Liver (tissue), 9 donors: Measurements from ENCODE around the gene WWOX. TPM values are rescaled to one million over a fixed set of nuclear protein-coding genes. Genes with fewer than 3 reads are reported as not detected.

Experiments used
- DNase-seq: peaks from one replicate; pipeline ENCODE4 v3.0.0-alpha.2; 2017; ENCODE audit warnings: low spot score
- H3K27ac ChIP-seq, 2 donors: one replicate each; pipeline ENCODE4 v1.7.0; 2013; ENCODE audit warnings: inconsistent platforms in 2 of 2, low read length in 2 of 2, control low read depth in 1 of 2, low read depth in 1 of 2, mild to moderate bottlenecking in 1 of 2
- H3K27me3 ChIP-seq, 4 donors: one replicate each; pipeline versions ENCODE4 v1.6.1 to v1.7.0; 2013; ENCODE audit warnings: low read length in 3 of 4, inconsistent platforms in 1 of 4, mild to moderate bottlenecking in 1 of 4, moderate library complexity in 1 of 4; ENCODE audit not compliant: control insufficient read depth in 4 of 4, insufficient read depth in 4 of 4
- H3K36me3 ChIP-seq, 4 donors: one replicate each; pipeline versions ENCODE4 v1.6.1 to v1.7.0; 2013; ENCODE audit warnings: low read length in 3 of 4, mild to moderate bottlenecking in 3 of 4, low read depth in 1 of 4, moderate library complexity in 1 of 4; ENCODE audit not compliant: control insufficient read depth in 4 of 4, insufficient read depth in 3 of 4
- H3K4me1 ChIP-seq, 4 donors: one replicate each; pipeline versions ENCODE4 v1.6.1 to v1.7.0; 2013; ENCODE audit warnings: low read length in 3 of 4, mild to moderate bottlenecking in 3 of 4, moderate library complexity in 1 of 4; ENCODE audit not compliant: control insufficient read depth in 4 of 4, insufficient read depth in 4 of 4
- H3K4me3 ChIP-seq, 3 donors: one replicate each; pipeline versions ENCODE4 v1.6.1 to v1.7.0; 2013; ENCODE audit warnings: low read length in 3 of 3, control low read depth in 1 of 3, low read depth in 1 of 3, mild to moderate bottlenecking in 1 of 3
- H3K9ac ChIP-seq, 2 donors: one replicate each; pipeline ENCODE4 v1.7.0; 2013; ENCODE audit warnings: low read length in 2 of 2, mild to moderate bottlenecking in 2 of 2, moderate library complexity in 2 of 2, control low read depth in 1 of 2, low read depth in 1 of 2
- H3K9me3 ChIP-seq, 4 donors: one replicate each; pipeline versions ENCODE4 v1.6.1 to v1.7.0; 2013; ENCODE audit warnings: low read length in 3 of 4; ENCODE audit not compliant: control insufficient read depth in 4 of 4
- ATF3 ChIP-seq: IDR thresholded peaks from 2 replicates; pipeline ENCODE4 v1.6.1; 2016; ENCODE audit warnings: antibody characterized with exemption
- EGR1 ChIP-seq, 2 donors: IDR thresholded peaks; 2 replicates each; pipeline ENCODE4 v1.6.1; 2016 to 2018; ENCODE audit warnings: antibody characterized with exemption in 2 of 2, low read depth in 2 of 2
- FOXA1 ChIP-seq: IDR thresholded peaks from 2 replicates; pipeline ENCODE4 v1.6.1; 2016; ENCODE audit warnings: antibody characterized with exemption
- FOXA2 ChIP-seq: IDR thresholded peaks from 2 replicates; pipeline ENCODE4 v1.6.1; 2016; ENCODE audit warnings: antibody characterized with exemption
- GABPA ChIP-seq, 2 donors: IDR thresholded peaks in 1 of 2; conservative IDR thresholded peaks in 1 of 2; 2 replicates each; pipeline ENCODE4 v1.6.1; 2016; ENCODE audit warnings: antibody characterized with exemption in 2 of 2, mild to moderate bottlenecking in 1 of 2, moderate library complexity in 1 of 2
- HNF4A ChIP-seq, 2 donors: conservative IDR thresholded peaks; 2 replicates each; pipeline ENCODE4 v1.6.1; 2016; ENCODE audit warnings: antibody characterized with exemption in 2 of 2, mild to moderate bottlenecking in 2 of 2
- HNF4G ChIP-seq: IDR thresholded peaks from 2 replicates; pipeline ENCODE4 v1.6.1; 2016; ENCODE audit warnings: antibody characterized with exemption
- JUND ChIP-seq, 2 donors: IDR thresholded peaks; 2 replicates each; pipeline ENCODE4 v1.6.1; 2016; ENCODE audit warnings: antibody characterized with exemption in 2 of 2
- NR2F2 ChIP-seq: IDR thresholded peaks from 2 replicates; pipeline ENCODE4 v1.6.1; 2016; ENCODE audit warnings: antibody characterized with exemption
- RAD21 ChIP-seq, 2 donors: IDR thresholded peaks; 2 replicates each; pipeline ENCODE4 v1.6.1; 2016; ENCODE audit warnings: antibody characterized with exemption in 2 of 2, mild to moderate bottlenecking in 2 of 2
- RXRA ChIP-seq, 2 donors: IDR thresholded peaks; 2 replicates each; pipeline ENCODE4 v1.6.1; 2017 to 2018; ENCODE audit warnings: antibody characterized with exemption in 2 of 2, mild to moderate bottlenecking in 1 of 2
- SP1 ChIP-seq: IDR thresholded peaks from 2 replicates; pipeline ENCODE4 v1.6.1; 2018; ENCODE audit warnings: antibody characterized with exemption, mild to moderate bottlenecking
- YY1 ChIP-seq: IDR thresholded peaks from 2 replicates; pipeline ENCODE4 v1.6.1; 2016; ENCODE audit warnings: antibody characterized with exemption, mild to moderate bottlenecking
- ZBTB33 ChIP-seq: IDR thresholded peaks from 2 replicates; pipeline ENCODE4 v1.6.1; 2016; ENCODE audit warnings: antibody characterized with exemption
- WGBS: extraction: QIAGEN DNeasy Blood & Tissue Kit; methylation state at CpG from one replicate; pipeline ENCODE4 v1.1.7; 2013; 5-methylcytosine and 5-hydroxymethylcytosine counted together
- polyA plus RNA-seq, 2 donors: library from polyadenylated mRNA; stranded (reverse) in 1 of 2; unstranded in 1 of 2; fragments of 200-250 nt in 1 of 2; fragments of >200 nt in 1 of 2; fragmentation: Nextera tagmentation in 1 of 2; extraction: Ambion mirVana in 1 of 2; gene quantifications; one replicate each; pipeline versions ENCODE4 v1.2.1 to v1.2.3, GENCODE V29; 2013 to 2015
- total RNA-seq, 2 donors: library from RNA; depleted of rRNA; stranded (reverse); fragments of >200 nt; gene quantifications; one replicate each; pipeline ENCODE4 v1.2.3, GENCODE V29; 2014
- TF ChIP-seq, protein P1 (sequence below): IDR thresholded peaks from 2 replicates; pipeline ENCODE4 v1.6.1; 2016; ENCODE audit warnings: antibody characterized with exemption, mild to moderate bottlenecking
- TF ChIP-seq, protein P2 (sequence below): IDR thresholded peaks from 2 replicates; pipeline ENCODE4 v1.6.1; 2016; ENCODE audit warnings: antibody characterized with exemption
- donor health status: healthy.
- donor health status: healthy.
- donor health status: healthy.
- donor health status: healthy.
- donor health status: healthy.

The WWOX gene
- total and polyA plus RNA-seq, 4 donors: 9.8 to 46.0 (median 15.3) TPM

DNA sequence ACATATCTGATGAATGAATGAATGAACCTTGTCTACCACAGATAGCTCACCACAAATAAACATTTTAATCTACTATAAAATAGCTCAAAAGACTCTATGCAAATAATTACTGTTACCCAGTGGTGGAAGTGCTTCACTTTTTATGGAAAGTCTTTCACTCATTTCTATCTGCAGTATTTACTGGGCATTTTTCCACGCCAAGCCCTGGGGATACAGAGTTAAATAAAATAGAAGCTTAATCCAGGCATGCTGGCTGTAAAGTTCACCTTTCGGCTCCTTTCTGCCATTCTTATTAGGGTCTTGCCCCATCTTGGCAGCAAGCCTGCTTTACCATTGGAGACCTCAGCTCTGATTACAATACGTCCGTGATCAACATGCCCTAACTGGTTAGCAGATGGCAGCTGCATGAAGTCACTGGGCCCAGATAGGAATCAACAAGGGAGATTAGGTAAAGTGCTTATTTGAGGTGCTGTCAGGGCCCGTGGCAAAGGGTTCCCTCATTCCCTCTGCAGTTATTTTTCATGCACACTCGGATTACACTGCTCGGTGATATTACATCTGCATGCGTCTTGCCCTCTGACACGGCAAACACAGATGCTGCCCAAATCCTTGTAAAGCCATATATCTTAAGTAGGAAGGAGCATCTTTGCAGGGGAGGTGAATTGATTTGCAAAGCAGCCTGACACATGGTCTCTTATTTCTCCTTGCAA, 648.9 kb downstream of the WWOX start:
- no peak for TF ChIP-seq EGR1 (IDR thresholded peaks at IDR 0.05; ENCODE audit: low read depth in 2 of 2)
- TF ChIP-seq ZBTB33: no peak
- no peak for TF ChIP-seq RXRA (IDR thresholded peaks at IDR 0.05)
- no peak for TF ChIP-seq JUND (IDR thresholded peaks at IDR 0.05)
- TF ChIP-seq ATF3: no peak
- TF ChIP-seq YY1: no peak
- TF ChIP-seq, protein P1, sequence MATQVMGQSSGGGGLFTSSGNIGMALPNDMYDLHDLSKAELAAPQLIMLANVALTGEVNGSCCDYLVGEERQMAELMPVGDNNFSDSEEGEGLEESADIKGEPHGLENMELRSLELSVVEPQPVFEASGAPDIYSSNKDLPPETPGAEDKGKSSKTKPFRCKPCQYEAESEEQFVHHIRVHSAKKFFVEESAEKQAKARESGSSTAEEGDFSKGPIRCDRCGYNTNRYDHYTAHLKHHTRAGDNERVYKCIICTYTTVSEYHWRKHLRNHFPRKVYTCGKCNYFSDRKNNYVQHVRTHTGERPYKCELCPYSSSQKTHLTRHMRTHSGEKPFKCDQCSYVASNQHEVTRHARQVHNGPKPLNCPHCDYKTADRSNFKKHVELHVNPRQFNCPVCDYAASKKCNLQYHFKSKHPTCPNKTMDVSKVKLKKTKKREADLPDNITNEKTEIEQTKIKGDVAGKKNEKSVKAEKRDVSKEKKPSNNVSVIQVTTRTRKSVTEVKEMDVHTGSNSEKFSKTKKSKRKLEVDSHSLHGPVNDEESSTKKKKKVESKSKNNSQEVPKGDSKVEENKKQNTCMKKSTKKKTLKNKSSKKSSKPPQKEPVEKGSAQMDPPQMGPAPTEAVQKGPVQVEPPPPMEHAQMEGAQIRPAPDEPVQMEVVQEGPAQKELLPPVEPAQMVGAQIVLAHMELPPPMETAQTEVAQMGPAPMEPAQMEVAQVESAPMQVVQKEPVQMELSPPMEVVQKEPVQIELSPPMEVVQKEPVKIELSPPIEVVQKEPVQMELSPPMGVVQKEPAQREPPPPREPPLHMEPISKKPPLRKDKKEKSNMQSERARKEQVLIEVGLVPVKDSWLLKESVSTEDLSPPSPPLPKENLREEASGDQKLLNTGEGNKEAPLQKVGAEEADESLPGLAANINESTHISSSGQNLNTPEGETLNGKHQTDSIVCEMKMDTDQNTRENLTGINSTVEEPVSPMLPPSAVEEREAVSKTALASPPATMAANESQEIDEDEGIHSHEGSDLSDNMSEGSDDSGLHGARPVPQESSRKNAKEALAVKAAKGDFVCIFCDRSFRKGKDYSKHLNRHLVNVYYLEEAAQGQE: no peak
- TF ChIP-seq SP1: no peak
- TF ChIP-seq, protein P2, sequence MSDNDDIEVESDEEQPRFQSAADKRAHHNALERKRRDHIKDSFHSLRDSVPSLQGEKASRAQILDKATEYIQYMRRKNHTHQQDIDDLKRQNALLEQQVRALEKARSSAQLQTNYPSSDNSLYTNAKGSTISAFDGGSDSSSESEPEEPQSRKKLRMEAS: no peak
- TF ChIP-seq HNF4G: no peak
- TF ChIP-seq RAD21 (IDR thresholded peaks at IDR 0.05): no peak
- no peak for TF ChIP-seq FOXA1
- no peak for TF ChIP-seq HNF4A (conservative IDR thresholded peaks at IDR 0.05)
- Histone ChIP-seq H3K27me3 (no peaks in the 10 kb centered on the region), H3K36me3 (no peaks in the 10 kb centered on the region), H3K4me1 (no peaks in the 10 kb centered on the region), H3K27ac (no peak overlapping the region), H3K9me3 (no peaks in the 10 kb centered on the region), H3K4me3 (no peak overlapping the region), H3K9ac (no peak overlapping the region)
- 97% methylated on average over 9 of the region's 9 CpGs for WGBS
- DNase-seq: no peak

DNA sequence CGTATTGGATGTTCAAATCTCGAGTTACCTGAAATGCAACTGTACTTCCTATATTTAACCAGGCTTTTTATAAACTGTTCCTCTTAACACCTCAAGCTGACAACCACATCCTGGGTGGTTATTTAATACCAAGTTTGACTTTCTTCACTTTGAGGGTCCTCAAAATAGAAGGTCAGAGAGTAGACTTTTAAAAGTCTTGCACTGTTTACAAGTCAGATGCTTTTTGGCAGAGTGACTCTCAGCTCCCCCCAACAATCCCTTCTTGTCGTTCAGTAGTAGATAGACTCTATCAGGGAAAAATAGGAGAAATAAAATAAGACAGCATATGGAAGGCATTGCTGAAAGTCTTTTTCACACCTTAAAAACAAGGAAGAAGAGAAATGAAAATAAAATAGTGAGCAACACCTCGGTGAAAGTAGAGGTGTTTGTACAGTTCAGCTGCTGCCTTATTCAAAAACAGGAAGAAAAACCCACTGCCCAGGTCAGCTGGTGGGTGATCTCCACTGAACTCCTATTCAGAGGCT, 650.4 kb downstream of the WWOX start:
- no peak overlapping the region for H3K4me3 ChIP-seq
- TF ChIP-seq EGR1 (IDR thresholded peaks at IDR 0.05; ENCODE audit: low read depth in 2 of 2): no peak
- TF ChIP-seq, protein P2: no peak
- TF ChIP-seq HNF4A (conservative IDR thresholded peaks at IDR 0.05): no peak
- TF ChIP-seq YY1: no peak
- TF ChIP-seq RXRA (IDR thresholded peaks at IDR 0.05): no peak
- no peak for TF ChIP-seq GABPA (IDR thresholded peaks at IDR 0.05 in 1 of 2, conservative IDR thresholded peaks at IDR 0.05 in 1 of 2)
- TF ChIP-seq SP1: no peak
- TF ChIP-seq, protein P1: no peak
- no peak for TF ChIP-seq HNF4G
- TF ChIP-seq ATF3: no peak
- no peak for TF ChIP-seq FOXA2
- no peak for TF ChIP-seq ZBTB33
- TF ChIP-seq NR2F2: no peak

More for the DNA sequence above, 650.4 kb downstream of the WWOX start:
- Histone ChIP-seq H3K9me3 (no peaks in the 10 kb centered on the region), H3K27ac (no peak overlapping the region), H3K27me3 (no peaks in the 10 kb centered on the region), H3K9ac (no peak overlapping the region), H3K4me1 (no peaks in the 10 kb centered on the region), H3K36me3 (no peaks in the 10 kb centered on the region)
- no peak for DNase-seq
- WGBS: 74% methylated on average over 4 of the region's 4 CpGs
